Hair follicular keratinocyte (primary cell): Measurements from ENCODE around the gene BIRC6. TPM values are rescaled to one million over a fixed set of nuclear protein-coding genes. Genes with fewer than 3 reads are reported as not detected.

Source experiments
- total RNA-seq: library from RNA; depleted of rRNA; stranded (reverse); fragments of >200 nt; gene quantifications from 2 replicates; pipeline ENCODE4 v1.2.3, GENCODE V29; 2015

The BIRC6 gene, protein sequence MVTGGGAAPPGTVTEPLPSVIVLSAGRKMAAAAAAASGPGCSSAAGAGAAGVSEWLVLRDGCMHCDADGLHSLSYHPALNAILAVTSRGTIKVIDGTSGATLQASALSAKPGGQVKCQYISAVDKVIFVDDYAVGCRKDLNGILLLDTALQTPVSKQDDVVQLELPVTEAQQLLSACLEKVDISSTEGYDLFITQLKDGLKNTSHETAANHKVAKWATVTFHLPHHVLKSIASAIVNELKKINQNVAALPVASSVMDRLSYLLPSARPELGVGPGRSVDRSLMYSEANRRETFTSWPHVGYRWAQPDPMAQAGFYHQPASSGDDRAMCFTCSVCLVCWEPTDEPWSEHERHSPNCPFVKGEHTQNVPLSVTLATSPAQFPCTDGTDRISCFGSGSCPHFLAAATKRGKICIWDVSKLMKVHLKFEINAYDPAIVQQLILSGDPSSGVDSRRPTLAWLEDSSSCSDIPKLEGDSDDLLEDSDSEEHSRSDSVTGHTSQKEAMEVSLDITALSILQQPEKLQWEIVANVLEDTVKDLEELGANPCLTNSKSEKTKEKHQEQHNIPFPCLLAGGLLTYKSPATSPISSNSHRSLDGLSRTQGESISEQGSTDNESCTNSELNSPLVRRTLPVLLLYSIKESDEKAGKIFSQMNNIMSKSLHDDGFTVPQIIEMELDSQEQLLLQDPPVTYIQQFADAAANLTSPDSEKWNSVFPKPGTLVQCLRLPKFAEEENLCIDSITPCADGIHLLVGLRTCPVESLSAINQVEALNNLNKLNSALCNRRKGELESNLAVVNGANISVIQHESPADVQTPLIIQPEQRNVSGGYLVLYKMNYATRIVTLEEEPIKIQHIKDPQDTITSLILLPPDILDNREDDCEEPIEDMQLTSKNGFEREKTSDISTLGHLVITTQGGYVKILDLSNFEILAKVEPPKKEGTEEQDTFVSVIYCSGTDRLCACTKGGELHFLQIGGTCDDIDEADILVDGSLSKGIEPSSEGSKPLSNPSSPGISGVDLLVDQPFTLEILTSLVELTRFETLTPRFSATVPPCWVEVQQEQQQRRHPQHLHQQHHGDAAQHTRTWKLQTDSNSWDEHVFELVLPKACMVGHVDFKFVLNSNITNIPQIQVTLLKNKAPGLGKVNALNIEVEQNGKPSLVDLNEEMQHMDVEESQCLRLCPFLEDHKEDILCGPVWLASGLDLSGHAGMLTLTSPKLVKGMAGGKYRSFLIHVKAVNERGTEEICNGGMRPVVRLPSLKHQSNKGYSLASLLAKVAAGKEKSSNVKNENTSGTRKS (N-terminal part only)
- 33.8 and 35.6 TPM in 2 replicates for total RNA-seq

DNA sequence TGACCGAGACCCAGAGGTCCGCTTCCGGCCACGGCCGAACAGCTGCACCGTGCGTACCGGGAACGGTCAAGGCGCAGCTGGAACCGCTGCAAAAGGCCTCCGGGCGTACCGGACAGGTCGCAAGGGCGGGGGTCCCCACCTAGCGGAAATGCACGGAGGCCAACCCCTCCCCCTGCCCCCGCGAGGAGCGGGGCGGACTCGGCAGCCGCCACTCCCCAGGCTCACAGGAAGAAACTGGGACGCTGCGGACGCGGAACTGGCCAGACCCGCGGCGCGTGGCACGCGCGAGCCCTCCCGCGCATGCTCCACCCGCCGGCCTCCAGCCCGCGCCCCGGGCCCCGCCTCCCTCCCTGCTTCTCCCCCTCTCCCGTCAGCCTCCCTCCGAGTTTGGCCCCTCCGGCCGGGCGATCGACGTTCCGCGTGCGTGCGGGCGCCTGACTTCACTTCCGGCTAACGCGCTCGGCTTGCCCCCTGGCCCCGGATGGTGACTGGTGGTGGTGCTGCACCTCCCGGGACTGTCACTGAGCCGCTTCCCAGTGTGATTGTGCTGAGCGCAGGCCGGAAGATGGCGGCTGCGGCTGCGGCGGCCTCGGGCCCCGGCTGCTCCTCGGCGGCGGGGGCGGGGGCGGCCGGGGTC, at the start of gene BIRC6:
BIRC6 (plus strand) TSS at position 343 of the 637 bp plus-strand sequence; CDS start at position 482, 139 bp downstream.

DNA sequence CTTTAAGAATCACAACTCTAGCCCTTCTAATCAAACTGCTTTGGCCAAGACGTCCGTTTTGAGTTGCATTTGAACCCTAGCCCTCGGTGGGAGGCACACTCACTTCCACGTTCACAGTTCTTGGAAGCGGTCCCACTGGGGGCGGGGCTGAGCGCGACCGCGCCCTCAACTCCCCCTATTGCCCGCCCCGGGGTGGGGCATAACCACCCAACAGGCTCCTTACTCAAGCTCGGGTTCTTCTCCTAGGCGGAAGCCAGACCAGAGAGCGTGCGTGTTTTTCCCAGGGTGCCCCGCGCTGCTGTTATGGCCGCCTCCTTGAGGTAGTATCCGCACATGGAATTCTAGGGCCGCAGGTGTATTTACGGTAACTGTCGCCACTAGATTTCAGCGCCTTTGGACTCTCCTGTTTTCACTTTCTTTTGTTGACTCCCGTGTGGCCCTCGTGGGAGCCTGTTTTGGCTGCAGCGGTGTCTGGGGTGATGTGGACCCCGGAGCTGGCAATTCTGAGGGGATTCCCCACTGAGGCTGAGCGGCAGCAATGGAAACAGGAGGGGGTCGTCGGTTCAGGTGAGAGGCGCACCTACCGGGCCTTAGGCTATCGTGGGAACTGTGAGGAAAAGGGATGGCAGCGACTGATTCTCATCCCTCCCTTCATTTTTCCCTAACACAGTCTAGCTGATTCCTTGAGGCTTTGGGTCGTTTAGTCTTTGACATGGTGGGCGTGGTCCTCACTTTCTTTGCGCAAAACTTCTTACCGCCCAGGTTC, 271.2 kb downstream of the BIRC6 start, which contains the start of gene TTC27:
TTC27 (plus strand) TSS at position 237 of the 766 bp plus-strand sequence; CDS start at position 480, 243 bp downstream.

Other genes with a start within 250 kb of the BIRC6 start
- 13.7 and 17.4 TPM in 2 replicates for gene SLC30A6, start 191.2 kb upstream of the BIRC6 start, total RNA-seq
- gene NLRC4, start 92.1 kb upstream of the BIRC6 start, total RNA-seq, result not detected in 2 replicates
- 15.6 and 17.3 TPM in 2 replicates for gene YIPF4, start 79.1 kb upstream of the BIRC6 start, total RNA-seq